HCT116 (cell line): ENCODE results near the gene OPCML. TPM values are rescaled to one million over a fixed set of nuclear protein-coding genes. Genes with fewer than 3 reads are reported as not detected.

ENCODE experiments used
- ATAC-seq: fragments of 200-7000 bp; cut with Tn5 transposase; 2 replicates; pipeline ENCODE4 v1.9.1; 2020; ENCODE audit warnings: mild to moderate bottlenecking, moderate library complexity
- BruUV-seq: library from RNA; stranded (reverse); fragments of 400-500 nt; replicated peaks from 2 replicates; lab custom pipeline; 2021; lab: Mats Ljungman, UMichigan
- CTCF ChIA-PET: fragments of 300-600 bp; sonication (Branson Sonifier 250); formaldehyde crosslinking; loops from one replicate; lab custom pipeline; 2021; ENCODE audit warnings: antibody characterized with exemption; lab: Charles Lee
- POLR2A ChIA-PET: fragments of 300-600, 350-600 bp; sonication (Branson Sonifier 250); formaldehyde crosslinking; loops from one replicate; lab custom pipeline; 2021; ENCODE audit warnings: antibody characterized with exemption; lab: Charles Lee
- RAD21 ChIA-PET, 2 experiments: fragments of 300-600 bp; sonication (Branson Sonifier 250); formaldehyde crosslinking; loops; one replicate each; lab custom pipeline; 2023; ENCODE audit warnings: low total read pairs in 2 of 2; ENCODE audit not compliant: uncharacterized antibody in 2 of 2, unreplicated experiment in 2 of 2, low non-redundant PET in 1 of 2; lab: Charles Lee
- DNase-seq: peaks from one replicate; pipeline ENCODE4 v3.0.0-alpha.2; 2010; ENCODE audit warnings: low read depth, low spot score
- H2AFZ ChIP-seq: fragments of 200-600 bp; shearing (Covaris generic), sonication (generic); 2 replicates; pipeline ENCODE4 v1.6.1; 2017; ENCODE audit warnings: low read depth, mixed run types, mixed read lengths, antibody characterized with exemption, low read length; ENCODE audit not compliant: poor library complexity, severe bottlenecking
- H3K27ac ChIP-seq: 2 replicates; pipeline ENCODE4 v1.5.1; 2012; ENCODE audit warnings: low read depth, low read length
- H3K27me3 ChIP-seq: fragments of 200-600 bp; sonication (generic); 2 replicates; pipeline ENCODE4 v1.6.1; 2016; ENCODE audit warnings: mixed run types, low read length, mixed read lengths; ENCODE audit not compliant: insufficient read depth
- H3K36me3 ChIP-seq, 2 experiments: fragments of 200-500 bp in 1 of 2; fragments of 200-600 bp in 1 of 2; sonication (Bioruptor generic) in 1 of 2; sonication (generic) in 1 of 2; 2 replicates each; pipeline versions ENCODE4 v1.5.1 to v1.6.1; 2014 to 2016; ENCODE audit warnings: low read length in 2 of 2, inconsistent platforms in 1 of 2, mixed read lengths in 1 of 2, mixed run types in 1 of 2; ENCODE audit not compliant: insufficient read depth in 2 of 2, control insufficient read depth in 1 of 2
- H3K4me1 ChIP-seq, 2 experiments: fragments of 200-600 bp in 1 of 2; sonication (generic) in 1 of 2; 2 replicates each; pipeline versions ENCODE4 v1.5.1 to v1.6.1; 2012 to 2017; ENCODE audit warnings: low read length in 2 of 2, inconsistent platforms in 1 of 2, mild to moderate bottlenecking in 1 of 2, mixed read lengths in 1 of 2, mixed run types in 1 of 2, moderate library complexity in 1 of 2; ENCODE audit not compliant: insufficient read depth in 2 of 2, control insufficient read depth in 1 of 2
- H3K4me2 ChIP-seq: fragments of 200-600 bp; sonication (generic); 2 replicates; pipeline ENCODE4 v1.6.1; 2017; ENCODE audit warnings: mixed run types, low read length, mixed read lengths
- H3K4me3 ChIP-seq, 2 experiments: fragments of 200-600 bp in 1 of 2; sonication (generic) in 1 of 2; replicated peaks in 1 of 2; 2 replicates each; pipeline ENCODE4 v1.5.1; 2011 to 2016; ENCODE audit warnings: low read length in 2 of 2, control low read depth in 1 of 2, low read depth in 1 of 2, mild to moderate bottlenecking in 1 of 2, mixed read lengths in 1 of 2, mixed run types in 1 of 2
- H3K79me2 ChIP-seq: fragments of 200-600 bp; sonication (generic); 2 replicates; pipeline ENCODE4 v1.6.1; 2017; ENCODE audit warnings: mild to moderate bottlenecking, mixed run types, low read length, moderate library complexity, mixed read lengths; ENCODE audit not compliant: insufficient read depth
- H3K9ac ChIP-seq: fragments of 200-600 bp; sonication (generic); 2 replicates; pipeline ENCODE4 v1.6.1; 2016; ENCODE audit warnings: low read length, mixed read lengths
- H3K9me2 ChIP-seq: fragments of 200-600 bp; sonication (generic), shearing (Covaris generic); 2 replicates; pipeline ENCODE4 v1.6.1; 2017; ENCODE audit warnings: mixed run types, mild to moderate bottlenecking, moderate library complexity; ENCODE audit not compliant: insufficient read depth
- H3K9me3 ChIP-seq, 2 experiments: fragments of 200-500 bp in 1 of 2; fragments of 200-600 bp in 1 of 2; sonication (Bioruptor generic) in 1 of 2; sonication (generic) in 1 of 2; 2 replicates each; pipeline ENCODE4 v1.6.1; 2014 to 2017; ENCODE audit warnings: low read length in 2 of 2, mixed read lengths in 2 of 2, inconsistent platforms in 1 of 2, low read depth in 1 of 2, mild to moderate bottlenecking in 1 of 2, mixed run types in 1 of 2, moderate library complexity in 1 of 2; ENCODE audit not compliant: control insufficient read depth in 1 of 2, insufficient read depth in 1 of 2
- H4K20me1 ChIP-seq: fragments of 200-600 bp; sonication (generic), shearing (Covaris generic); 2 replicates; pipeline ENCODE4 v1.6.1; 2017; ENCODE audit warnings: mixed run types, mild to moderate bottlenecking, moderate library complexity; ENCODE audit not compliant: insufficient read depth
- ATF3 ChIP-seq: IDR thresholded peaks from 2 replicates; pipeline ENCODE4 v1.6.1; 2012
- CEBPB ChIP-seq: IDR thresholded peaks from 2 replicates; pipeline ENCODE4 v1.6.1; 2012; ENCODE audit warnings: low read depth
- CTCF ChIP-seq, 3 experiments: fragments of 200-600 bp in 1 of 3; sonication (generic) in 1 of 3; IDR thresholded peaks in 2 of 3; conservative IDR thresholded peaks in 1 of 3; 2 replicates each; pipeline ENCODE4 v1.5.1; 2012 to 2017; ENCODE audit warnings: low read depth in 2 of 3, low read length in 2 of 3, antibody characterized with exemption in 1 of 3, borderline replicate concordance in 1 of 3, control low read depth in 1 of 3, mild to moderate bottlenecking in 1 of 3, mixed read lengths in 1 of 3, mixed run types in 1 of 3, moderate library complexity in 1 of 3; ENCODE audit not compliant: insufficient read depth in 1 of 3
- EGR1 ChIP-seq: IDR thresholded peaks from 2 replicates; pipeline ENCODE4 v1.6.1; 2012; ENCODE audit warnings: low read depth
- ELF1 ChIP-seq: IDR thresholded peaks from 2 replicates; pipeline ENCODE4 v1.6.1; 2012; ENCODE audit warnings: low read depth, borderline replicate concordance
- FOSL1 ChIP-seq: IDR thresholded peaks from 2 replicates; pipeline ENCODE4 v1.6.1; 2012; ENCODE audit warnings: low read depth
- JUND ChIP-seq: IDR thresholded peaks from 2 replicates; pipeline ENCODE4 v1.6.1; 2012
- MAX ChIP-seq: IDR thresholded peaks from 2 replicates; pipeline ENCODE4 v1.6.1; 2012
- POLR2A ChIP-seq: IDR thresholded peaks from 2 replicates; pipeline ENCODE4 v1.7.0; 2011; ENCODE audit warnings: borderline replicate concordance; ENCODE audit not compliant: insufficient read depth, insufficient read length; ENCODE audit errors: extremely low read depth
- POLR2AphosphoS5 ChIP-seq: IDR thresholded peaks from 2 replicates; pipeline ENCODE4 v1.6.1; 2011; ENCODE audit warnings: mild to moderate bottlenecking, low read depth, low read length, moderate library complexity
- RAD21 ChIP-seq: IDR thresholded peaks from 2 replicates; pipeline ENCODE4 v1.6.1; 2012; ENCODE audit warnings: low read depth, mild to moderate bottlenecking
- REST ChIP-seq: IDR thresholded peaks from 2 replicates; pipeline ENCODE4 v1.6.1; 2012; ENCODE audit warnings: low read depth
- SIN3A ChIP-seq: IDR thresholded peaks from 2 replicates; pipeline ENCODE4 v1.6.1; 2012; ENCODE audit warnings: low read depth
- SRF ChIP-seq: IDR thresholded peaks from 2 replicates; pipeline ENCODE4 v1.6.1; 2012; ENCODE audit warnings: low read depth
- TCF7L2 ChIP-seq: IDR thresholded peaks from 2 replicates; pipeline ENCODE4 v1.7.0; 2011; ENCODE audit warnings: borderline replicate concordance, inconsistent platforms; ENCODE audit not compliant: insufficient read depth, insufficient read length; ENCODE audit errors: extremely low read depth
- ZBTB33 ChIP-seq: IDR thresholded peaks from 2 replicates; pipeline ENCODE4 v1.6.1; 2011; ENCODE audit warnings: mild to moderate bottlenecking, low read length, moderate library complexity; ENCODE audit not compliant: insufficient replicate concordance; ENCODE audit errors: extremely low read depth
- ZFX ChIP-seq: fragments of 450-650 bp; IDR thresholded peaks from 2 replicates; pipeline ENCODE4 v1.6.1; 2017
- ZNF274 ChIP-seq: fragments of 200-500 bp; sonication (Bioruptor generic); IDR thresholded peaks from 2 replicates; pipeline ENCODE4 v1.6.1; 2014; ENCODE audit warnings: mild to moderate bottlenecking, low read depth, low read length, inconsistent platforms
- intact Hi-C: fragments of 100-400 bp; cut with micrococcal nuclease; formaldehyde crosslinking; loops from 2 replicates; pipeline ENCODE4 v1.10.0; 2022
- total RNA-seq: library from RNA; stranded (reverse); gene quantifications from one replicate; pipeline ENCODE4 v1.2.1, GENCODE V29; 2021; ENCODE audit not compliant: unreplicated experiment

Gene OPCML
- total RNA-seq, 1 experiment from 2014 or later, result not detected

GRCh38 chr11:132802947-132803346 lies 729.4 kb downstream of the OPCML start:
- Histone ChIP-seq H3K36me3 (no peaks in the 10 kb centered on the region), H3K79me2 (no peaks in the 10 kb centered on the region), H3K9me2 (no peaks in the 10 kb centered on the region), H3K4me2 (no peak overlapping the region), H3K9ac (no peak overlapping the region), H3K4me3 (no peak overlapping the region), H3K9me3 (peaks cover 0 to 29% of the 10 kb centered on the region in 2 experiments; a peak in 2 of 4 replicates), H2AFZ (no peak overlapping the region), H3K27me3 (no peaks in the 10 kb centered on the region), H4K20me1 (no peaks in the 10 kb centered on the region), H3K27ac (no peak overlapping the region), H3K4me1 (no peaks in the 10 kb centered on the region)
- ChIA-PET POLR2A (no interaction called here), CTCF (no interaction called here), RAD21 (no interaction called here)
- TF ChIP-seq TCF7L2, result no peak
- TF ChIP-seq CEBPB, result no peak
- no peak for TF ChIP-seq EGR1
- TF ChIP-seq MAX, result no peak
- no peak for TF ChIP-seq REST
- no peak for TF ChIP-seq ATF3
- TF ChIP-seq ZFX, result no peak
- no peak for TF ChIP-seq POLR2AphosphoS5
- TF ChIP-seq SIN3A, result no peak
- TF ChIP-seq ZBTB33, result no peak
- no peak for TF ChIP-seq ELF1
- no peak for TF ChIP-seq FOSL1
- TF ChIP-seq JUND, result no peak
- no peak for TF ChIP-seq RAD21
- no peak for TF ChIP-seq ZNF274
- TF ChIP-seq SRF, result no peak
- TF ChIP-seq CTCF (IDR thresholded peaks at IDR 0.05 in 2 of 3, conservative IDR thresholded peaks at IDR 0.05 in 1 of 3; ENCODE audit: borderline replicate concordance in 1 of 3, insufficient read depth in 1 of 3, low read depth in 2 of 3, low read length in 2 of 3), result no peak
- TF ChIP-seq POLR2A, result no peak
- DNase-seq, result no peak
- no TSS peak for BruUV-seq
- no peak for ATAC-seq
- intact Hi-C loops, result no loop called here
